Activated naive CD8-positive, alpha-beta T cell treated with anti-CD3 and anti-CD28 coated beads for 36 hours (primary cell): ENCODE measurements around the gene LEMD3. TPM values are rescaled to one million over a fixed set of nuclear protein-coding genes. Genes with fewer than 3 reads are reported as not detected.

Experiments used
- DNase-seq: peaks from one replicate; pipeline ENCODE4 v3.0.0; 2021
- H3K27ac Mint-ChIP-seq: one replicate; pipeline ENCODE4 v1.8.0; 2022; ENCODE audit warnings: mild to moderate bottlenecking, moderate library complexity, mixed read lengths
- H3K27me3 Mint-ChIP-seq: one replicate; pipeline ENCODE4 v1.8.0; 2022; ENCODE audit warnings: mild to moderate bottlenecking, mixed read lengths
- H3K36me3 Mint-ChIP-seq: one replicate; pipeline ENCODE4 v1.8.0; 2021; ENCODE audit warnings: mild to moderate bottlenecking, mixed read lengths
- H3K4me1 Mint-ChIP-seq: one replicate; pipeline ENCODE4 v1.8.0; 2021; ENCODE audit warnings: mixed read lengths
- H3K4me3 Mint-ChIP-seq: one replicate; pipeline ENCODE4 v1.8.0; 2022; ENCODE audit warnings: mild to moderate bottlenecking, moderate library complexity, mixed read lengths
- H3K9me3 Mint-ChIP-seq: one replicate; pipeline ENCODE4 v1.8.0; 2022; ENCODE audit warnings: mixed read lengths
- total RNA-seq, 2 experiments: library from RNA; stranded (reverse); gene quantifications; one replicate each; pipeline ENCODE4 v1.2.3, GENCODE V29; 2021

Gene LEMD3
- total RNA-seq, 2 experiments from 2014 or later = 21.2 to 21.3 TPM

DNA sequence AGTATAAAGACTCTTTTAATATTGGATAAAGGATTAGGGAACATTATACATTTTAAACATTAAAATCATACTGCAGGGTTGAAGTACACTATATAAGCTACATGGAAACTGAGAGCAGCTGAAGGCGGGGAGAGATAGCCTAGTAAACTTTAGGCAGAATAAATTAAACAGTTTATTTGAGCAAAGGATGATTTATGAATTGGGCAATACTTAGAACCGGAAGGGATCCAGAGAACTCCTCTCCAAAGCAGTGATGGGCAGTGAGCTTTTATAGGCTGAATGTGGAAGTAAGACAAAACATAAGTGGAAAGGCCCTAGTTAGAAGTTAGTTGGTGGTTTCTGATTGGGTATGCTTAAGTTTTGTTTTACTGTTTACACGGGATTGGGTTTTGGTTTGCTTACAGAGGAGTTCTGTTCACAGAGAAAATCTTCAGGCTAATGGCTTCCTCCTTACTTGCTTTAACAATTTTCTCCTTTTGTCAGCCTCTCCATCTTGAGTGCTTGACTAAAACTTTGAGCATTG, 18.9 kb downstream of the LEMD3 start:
- H3K4me1 Mint-ChIP-seq = peaks cover 75% of the 10 kb centered on the region
- no peak for DNase-seq
- peaks cover 1% of the 10 kb centered on the region for H3K9me3 Mint-ChIP-seq
- H3K36me3 Mint-ChIP-seq = peaks cover 64% of the 10 kb centered on the region
- no peaks in the 10 kb centered on the region for H3K27me3 Mint-ChIP-seq
- H3K4me3 Mint-ChIP-seq = no peak overlapping the region
- H3K27ac Mint-ChIP-seq = no peak overlapping the region

DNA sequence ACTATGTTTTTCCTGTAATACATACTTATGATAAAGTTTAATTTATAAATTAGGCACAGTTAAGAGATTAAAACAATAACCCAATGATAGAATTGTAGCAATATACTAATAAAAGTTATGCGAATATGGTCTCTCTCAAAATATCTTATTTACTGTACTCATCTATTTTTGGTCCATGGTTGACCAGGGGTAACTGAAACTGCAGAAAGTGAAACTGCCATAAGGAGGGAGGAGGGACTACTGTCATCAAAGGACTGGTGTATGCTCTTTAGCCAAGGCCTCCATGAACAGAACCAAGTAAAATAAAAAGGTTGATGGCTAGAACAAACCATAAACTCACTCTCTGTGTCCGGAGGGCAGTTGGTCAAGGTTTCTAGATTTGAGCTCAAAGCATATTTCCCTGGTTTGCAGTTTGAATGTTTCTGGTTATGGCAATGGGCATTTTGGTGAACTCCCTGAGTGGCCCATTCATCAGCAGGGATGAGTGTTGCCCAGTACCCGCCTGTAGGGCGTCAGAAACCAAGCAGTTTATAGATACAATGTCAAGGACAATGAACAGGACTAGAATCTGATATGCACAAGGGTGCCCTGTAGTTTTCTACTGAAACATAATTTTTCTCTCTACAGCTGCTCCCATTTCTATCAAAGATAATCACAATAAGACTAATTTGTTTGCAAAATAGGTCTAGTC, 19.8 kb downstream of the LEMD3 start:
- no peak overlapping the region for H3K27ac Mint-ChIP-seq
- peaks cover 72% of the 10 kb centered on the region for H3K4me1 Mint-ChIP-seq
- peaks cover 4% of the 10 kb centered on the region for H3K9me3 Mint-ChIP-seq
- H3K4me3 Mint-ChIP-seq = no peak overlapping the region
- peaks cover 65% of the 10 kb centered on the region for H3K36me3 Mint-ChIP-seq
- no peak for DNase-seq
- no peaks in the 10 kb centered on the region for H3K27me3 Mint-ChIP-seq

DNA sequence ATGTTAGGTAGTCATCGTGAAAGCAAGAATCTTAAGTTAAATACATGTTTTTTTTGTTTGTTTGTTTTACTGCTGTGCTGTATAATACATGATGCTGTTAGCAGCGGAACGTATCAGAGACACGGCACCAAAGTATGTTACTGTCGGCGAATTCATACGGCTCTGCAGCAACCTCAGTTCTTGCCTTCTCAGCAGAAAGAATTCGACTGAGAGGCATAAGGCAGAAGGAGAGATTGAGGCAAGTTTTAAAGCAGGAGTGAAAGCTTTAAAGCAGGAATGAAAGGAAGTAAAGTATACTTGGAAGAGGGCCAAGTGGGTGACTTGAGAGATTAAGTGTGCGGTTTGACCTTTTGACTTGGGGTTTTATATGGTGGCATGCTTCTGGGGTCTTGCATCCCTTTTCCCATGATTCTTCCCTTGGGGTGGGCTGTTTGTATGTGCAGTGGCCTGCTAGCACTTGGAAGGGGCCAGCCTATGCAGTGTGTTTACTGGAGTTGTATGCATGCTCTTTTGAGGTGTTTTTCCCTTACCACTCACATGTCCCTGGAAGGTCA, 23.7 kb downstream of the LEMD3 start:
- Mint-ChIP-seq H3K9me3 (peaks cover 23% of the 10 kb centered on the region), H3K27me3 (no peaks in the 10 kb centered on the region), H3K36me3 (peaks cover 69% of the 10 kb centered on the region), H3K27ac (peak overlapping the region; percentile 74), H3K4me1 (peaks cover 68% of the 10 kb centered on the region), H3K4me3 (peak overlapping the region; percentile 22)
- no peak for DNase-seq

DNA sequence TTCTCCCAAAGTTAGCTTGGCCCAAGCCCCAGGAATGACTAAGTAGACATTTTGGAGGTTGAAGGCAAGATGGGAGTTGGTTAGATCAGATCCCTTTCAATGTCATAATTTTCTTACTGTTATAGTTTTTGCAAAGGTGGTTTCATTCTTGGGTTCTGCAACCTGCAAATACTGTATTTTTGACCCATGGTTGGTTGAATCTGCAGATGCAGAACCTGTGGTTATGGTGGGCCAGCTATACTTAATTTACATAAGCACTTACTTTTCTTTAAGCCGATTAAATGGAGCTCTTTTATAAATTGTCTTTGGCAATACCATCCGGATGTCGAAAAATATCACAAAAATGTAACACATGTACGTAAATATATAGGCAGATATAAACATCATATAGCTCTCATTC, 25.6 kb downstream of the LEMD3 start:
- Mint-ChIP-seq H3K27me3 (no peaks in the 10 kb centered on the region), H3K36me3 (peaks cover 60% of the 10 kb centered on the region), H3K9me3 (peaks cover 25% of the 10 kb centered on the region), H3K4me3 (no peak overlapping the region), H3K4me1 (peaks cover 61% of the 10 kb centered on the region), H3K27ac (no peak overlapping the region)
- no peak for DNase-seq

DNA sequence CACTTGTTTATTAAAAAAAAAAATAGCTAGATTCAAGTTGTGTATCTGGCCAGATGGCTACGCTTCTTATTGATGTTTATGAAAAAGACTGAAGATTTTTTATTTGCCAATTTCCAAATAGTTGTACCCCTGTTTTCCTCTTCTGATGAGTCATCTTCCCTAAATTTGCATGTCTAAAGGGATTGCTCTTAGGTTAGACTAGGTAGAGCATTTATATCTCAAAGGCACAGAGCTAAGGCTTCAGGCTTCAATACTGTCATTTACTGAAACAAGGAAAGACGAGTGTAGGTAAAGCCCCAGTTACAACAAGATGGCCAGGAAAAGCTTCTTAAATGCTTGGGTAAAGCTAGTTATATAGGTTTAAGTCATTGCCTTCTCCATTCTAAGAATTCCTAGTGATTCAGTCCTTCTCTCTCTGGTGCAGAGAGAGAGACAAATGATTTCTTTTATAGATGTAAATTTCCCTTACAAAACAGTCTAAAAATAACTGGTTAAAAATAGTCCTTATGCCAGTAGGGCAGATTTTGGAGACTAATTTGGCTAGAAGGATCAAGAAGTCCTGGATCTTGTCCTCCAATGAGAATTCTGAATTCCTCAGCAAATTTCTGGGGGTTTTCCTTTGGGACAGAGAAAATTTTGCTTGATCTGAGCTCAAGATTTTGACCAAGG, 26.1 kb downstream of the LEMD3 start:
- no peak for DNase-seq
- Mint-ChIP-seq H3K36me3 (peaks cover 62% of the 10 kb centered on the region), H3K4me3 (no peak overlapping the region), H3K9me3 (peaks cover 29% of the 10 kb centered on the region), H3K4me1 (peaks cover 61% of the 10 kb centered on the region), H3K27ac (no peak overlapping the region), H3K27me3 (no peaks in the 10 kb centered on the region)

DNA sequence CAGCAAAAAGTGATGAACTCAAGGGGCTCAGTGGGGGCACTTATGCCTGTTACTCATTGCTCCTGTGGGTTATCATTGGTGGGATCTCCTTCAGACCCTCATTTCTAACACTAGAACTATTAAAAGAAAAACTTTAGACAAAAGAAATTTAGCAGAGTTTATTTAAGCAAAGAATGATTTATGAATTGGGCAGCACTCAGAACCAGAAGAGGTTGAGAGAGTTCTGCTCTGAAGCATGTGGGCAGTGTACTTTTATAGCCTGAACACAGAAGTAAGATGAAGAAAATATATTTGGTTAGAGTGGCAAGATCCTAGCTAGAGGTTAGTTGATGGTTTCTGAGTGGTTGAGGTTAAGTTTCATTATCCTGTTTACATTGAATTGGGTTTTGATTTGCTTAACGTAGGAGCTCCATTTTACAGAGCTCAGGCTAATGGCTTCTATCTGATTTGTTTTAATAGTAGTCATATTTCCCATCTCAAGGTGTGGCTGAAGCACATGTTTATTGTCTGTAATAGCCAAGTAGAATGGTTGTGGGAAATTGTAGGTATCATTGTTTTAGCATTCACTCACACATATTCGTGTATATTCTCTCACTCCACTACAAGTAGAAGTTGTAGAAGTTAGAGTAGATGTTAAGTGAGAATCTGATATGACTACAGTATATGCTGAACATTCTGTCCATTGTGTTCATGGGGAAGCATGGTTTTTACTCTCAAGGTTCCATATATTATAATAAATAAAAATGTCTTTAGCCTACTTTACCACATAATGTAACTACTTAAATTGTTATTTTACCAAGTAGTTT, 27.6 kb downstream of the LEMD3 start:
- Mint-ChIP-seq H3K9me3 (peaks cover 35% of the 10 kb centered on the region), H3K4me3 (no peak overlapping the region), H3K36me3 (peaks cover 65% of the 10 kb centered on the region), H3K4me1 (peaks cover 64% of the 10 kb centered on the region), H3K27me3 (no peaks in the 10 kb centered on the region), H3K27ac (peak overlapping the region; percentile 62)
- no peak for DNase-seq

DNA sequence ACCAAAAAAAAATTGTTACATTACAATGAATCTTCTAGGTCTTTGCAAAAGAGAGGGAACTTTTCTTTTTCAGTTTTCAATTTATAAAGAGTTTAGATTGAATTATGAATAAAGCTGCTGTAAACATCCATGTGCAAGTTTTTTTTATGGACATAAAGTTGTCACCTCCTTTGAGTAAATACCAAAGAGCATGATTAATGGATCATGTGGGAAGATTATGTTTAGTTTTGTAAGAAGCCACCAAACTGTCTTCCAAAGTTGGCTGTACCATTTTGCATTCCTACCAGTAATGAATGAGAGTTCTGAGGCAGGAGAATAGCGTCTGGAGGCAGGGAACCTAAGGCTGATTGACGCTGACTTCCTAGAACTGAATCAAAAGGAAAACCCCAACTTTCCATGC, 30.2 kb downstream of the LEMD3 start:
- Mint-ChIP-seq H3K36me3 (peaks cover 69% of the 10 kb centered on the region), H3K4me3 (no peak overlapping the region), H3K27me3 (no peaks in the 10 kb centered on the region), H3K9me3 (peaks cover 30% of the 10 kb centered on the region), H3K4me1 (peaks cover 64% of the 10 kb centered on the region), H3K27ac (no peak overlapping the region)
- DNase-seq = no peak

DNA sequence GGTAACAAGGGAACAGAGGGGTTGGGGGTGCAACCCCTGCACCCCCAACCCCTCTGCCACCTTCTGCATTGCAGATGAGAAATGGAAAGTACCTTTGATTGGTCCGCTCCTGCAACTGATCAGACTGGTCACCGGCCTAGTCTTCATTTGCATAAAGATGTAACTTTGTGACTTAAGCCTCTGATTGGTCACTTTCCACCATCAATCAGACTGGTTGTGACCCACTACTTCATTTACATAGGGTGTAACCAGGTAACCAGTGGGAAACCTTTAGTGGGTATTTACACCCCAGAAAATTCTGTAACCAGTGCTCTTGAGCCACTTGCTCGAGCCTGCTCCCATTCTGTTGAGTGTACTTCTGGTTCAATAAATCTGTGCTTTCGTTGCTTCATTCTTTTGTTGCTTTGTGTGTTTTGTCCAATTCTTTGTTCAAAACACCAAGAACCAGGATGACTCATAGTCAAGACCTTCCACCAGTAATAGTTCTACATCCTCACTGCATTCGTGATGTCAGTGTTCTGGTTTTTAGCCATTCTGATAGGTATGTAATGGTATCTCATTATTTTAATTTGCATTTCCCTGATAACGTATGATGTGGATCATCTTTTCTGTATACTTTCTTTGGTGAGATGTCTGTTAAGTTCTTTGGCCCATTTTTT, 30.8 kb downstream of the LEMD3 start:
- Mint-ChIP-seq H3K4me1 (peaks cover 67% of the 10 kb centered on the region), H3K9me3 (peaks cover 30% of the 10 kb centered on the region), H3K4me3 (no peak overlapping the region), H3K27ac (no peak overlapping the region), H3K27me3 (no peaks in the 10 kb centered on the region), H3K36me3 (peaks cover 66% of the 10 kb centered on the region)
- DNase-seq = no peak

DNA sequence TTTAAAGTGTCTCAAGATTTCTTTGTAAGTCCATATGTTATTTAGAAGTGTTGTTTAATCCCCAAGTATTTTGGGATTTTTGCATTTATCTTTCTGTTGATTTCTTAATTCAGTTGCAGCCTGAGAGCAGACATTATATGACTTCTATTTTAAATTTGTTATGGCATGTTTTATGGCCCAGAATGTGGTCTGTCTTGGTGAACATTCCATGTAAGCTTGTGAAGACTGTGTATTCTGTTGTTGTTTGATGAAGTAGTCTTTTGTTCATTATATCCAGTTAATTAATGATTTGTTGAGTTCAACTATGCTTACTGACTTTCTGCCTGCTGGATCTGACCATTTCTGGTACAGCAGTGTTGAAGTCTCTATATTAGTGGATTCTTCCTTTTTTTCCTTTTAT, 34.0 kb downstream of the LEMD3 start:
- H3K36me3 Mint-ChIP-seq = peaks cover 58% of the 10 kb centered on the region
- peak overlapping the region; percentile 85 for H3K27ac Mint-ChIP-seq
- H3K4me1 Mint-ChIP-seq = peaks cover 71% of the 10 kb centered on the region
- DNase-seq = no peak
- H3K4me3 Mint-ChIP-seq = no peak overlapping the region
- H3K9me3 Mint-ChIP-seq = peaks cover 15% of the 10 kb centered on the region
- no peaks in the 10 kb centered on the region for H3K27me3 Mint-ChIP-seq

DNA sequence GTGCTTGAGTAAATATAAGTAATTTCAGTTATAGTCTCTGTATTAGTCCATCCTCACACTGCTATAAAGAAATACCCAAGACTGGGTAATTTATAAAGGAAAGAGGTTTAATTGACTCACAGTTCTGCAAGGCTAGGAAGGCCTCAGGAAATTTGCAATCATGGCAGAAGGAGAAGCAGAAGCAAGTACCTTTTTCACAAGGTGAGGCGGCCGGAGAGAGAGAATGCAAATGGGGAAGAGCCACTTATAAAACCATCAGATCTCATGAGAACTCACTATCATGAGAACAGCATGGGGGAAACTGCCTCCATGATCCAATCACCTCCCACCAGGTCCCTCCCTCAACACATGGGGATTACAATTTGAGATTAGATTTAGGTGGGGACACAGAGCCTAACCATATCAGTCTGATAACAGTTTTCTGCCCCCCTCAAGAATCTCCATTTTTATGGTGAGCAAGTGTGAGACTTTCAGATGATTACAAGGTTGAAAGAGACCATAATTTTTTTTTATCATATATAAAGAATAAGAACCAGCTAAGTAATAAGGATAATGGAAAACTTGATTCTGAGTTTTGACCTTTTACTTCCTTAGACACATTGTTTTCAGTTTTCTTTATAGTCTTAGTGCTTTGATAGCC, 35.6 kb downstream of the LEMD3 start:
- Mint-ChIP-seq H3K27ac (peak overlapping the region; percentile 85), H3K4me1 (peaks cover 76% of the 10 kb centered on the region), H3K36me3 (peaks cover 53% of the 10 kb centered on the region), H3K4me3 (peak overlapping the region; percentile 30), H3K9me3 (peaks cover 13% of the 10 kb centered on the region), H3K27me3 (no peaks in the 10 kb centered on the region)
- DNase-seq = no peak

DNA sequence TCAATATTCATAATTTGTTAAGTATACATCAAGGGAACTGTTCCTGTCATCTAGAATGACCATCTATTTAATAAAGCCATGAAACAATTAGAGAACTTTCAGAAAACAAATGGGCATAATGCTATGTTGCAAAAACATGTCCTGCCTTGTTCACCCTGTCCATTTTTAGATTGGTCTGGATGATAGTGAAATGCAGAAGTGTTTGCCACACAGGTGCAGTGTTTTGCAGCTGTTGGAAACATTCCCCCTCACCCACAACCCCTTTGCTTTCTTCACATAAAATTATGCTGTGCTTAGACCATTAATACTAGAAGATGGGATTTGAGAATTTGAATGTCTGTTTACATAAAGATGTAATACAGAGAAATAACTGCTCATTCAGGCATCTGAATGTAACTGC, 36.5 kb downstream of the LEMD3 start:
- no peak for DNase-seq
- Mint-ChIP-seq H3K27me3 (no peaks in the 10 kb centered on the region), H3K4me1 (peaks cover 75% of the 10 kb centered on the region), H3K4me3 (no peak overlapping the region), H3K9me3 (peaks cover 5% of the 10 kb centered on the region), H3K27ac (peak overlapping the region; percentile 85), H3K36me3 (peaks cover 44% of the 10 kb centered on the region)

DNA sequence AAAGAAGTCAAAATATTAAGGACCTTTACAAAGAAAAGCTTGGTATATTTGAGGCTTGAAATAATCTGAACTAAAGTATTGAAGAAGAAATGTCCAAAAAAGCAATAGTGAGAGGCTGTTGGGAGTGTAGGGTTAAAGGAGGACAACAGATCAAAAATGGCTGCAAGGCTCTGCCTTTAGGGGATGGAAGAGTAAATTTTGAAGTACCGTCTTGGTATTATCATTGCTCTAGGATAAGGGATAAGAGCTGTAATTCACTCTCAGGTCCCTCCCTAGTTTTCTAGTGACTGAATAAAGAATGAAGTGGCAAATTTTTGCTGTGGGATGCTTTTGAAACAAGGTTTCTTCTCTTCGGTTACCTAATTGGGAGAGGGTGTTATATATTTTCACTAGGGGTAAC, 38.7 kb downstream of the LEMD3 start:
- H3K4me1 Mint-ChIP-seq = peaks cover 63% of the 10 kb centered on the region

DNA sequence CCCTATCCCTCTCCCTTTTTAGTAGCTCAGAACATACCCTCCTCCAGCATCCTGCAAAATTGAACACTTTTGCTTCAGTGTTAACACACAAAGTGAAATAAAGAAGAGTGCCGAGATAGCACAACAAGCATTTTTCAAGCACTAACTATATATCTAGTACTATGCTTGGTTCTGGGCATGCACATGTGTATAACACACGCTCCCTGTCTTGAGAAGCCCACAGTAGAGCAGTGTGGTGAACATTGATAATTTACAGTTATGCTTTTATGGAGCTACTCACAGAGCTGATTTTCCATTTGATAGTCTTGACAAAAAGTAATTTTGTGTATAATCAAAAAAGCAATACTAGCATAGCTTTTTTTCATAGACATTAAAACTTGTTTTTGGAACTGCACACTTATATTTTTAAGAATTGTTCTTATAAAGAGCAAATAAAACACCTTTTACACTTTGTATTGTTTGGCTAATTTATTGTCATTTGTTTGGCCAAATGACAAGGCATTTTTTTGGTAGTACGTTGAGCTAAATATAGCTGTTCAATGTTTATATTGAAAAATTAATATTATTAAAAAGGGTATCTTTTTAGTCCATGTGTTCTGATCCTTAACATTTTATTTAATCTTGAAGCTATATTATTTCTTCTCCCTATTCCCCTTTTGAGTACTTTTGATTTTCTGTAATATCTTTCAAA, 39.7 kb downstream of the LEMD3 start:
- H3K27ac Mint-ChIP-seq = peak overlapping the region; percentile 92
- H3K36me3 Mint-ChIP-seq = peaks cover 43% of the 10 kb centered on the region
- no peaks in the 10 kb centered on the region for H3K27me3 Mint-ChIP-seq
- H3K4me1 Mint-ChIP-seq = peaks cover 58% of the 10 kb centered on the region
- peak overlapping the region; percentile 69 for H3K4me3 Mint-ChIP-seq
- H3K9me3 Mint-ChIP-seq = peaks cover 5% of the 10 kb centered on the region
- DNase-seq = no peak

More for the DNA sequence above, 38.7 kb downstream of the LEMD3 start:
- Mint-ChIP-seq H3K27me3 (no peaks in the 10 kb centered on the region), H3K27ac (peak overlapping the region; percentile 68), H3K4me3 (no peak overlapping the region), H3K36me3 (peaks cover 43% of the 10 kb centered on the region), H3K9me3 (peaks cover 8% of the 10 kb centered on the region)
- DNase-seq = no peak

DNA sequence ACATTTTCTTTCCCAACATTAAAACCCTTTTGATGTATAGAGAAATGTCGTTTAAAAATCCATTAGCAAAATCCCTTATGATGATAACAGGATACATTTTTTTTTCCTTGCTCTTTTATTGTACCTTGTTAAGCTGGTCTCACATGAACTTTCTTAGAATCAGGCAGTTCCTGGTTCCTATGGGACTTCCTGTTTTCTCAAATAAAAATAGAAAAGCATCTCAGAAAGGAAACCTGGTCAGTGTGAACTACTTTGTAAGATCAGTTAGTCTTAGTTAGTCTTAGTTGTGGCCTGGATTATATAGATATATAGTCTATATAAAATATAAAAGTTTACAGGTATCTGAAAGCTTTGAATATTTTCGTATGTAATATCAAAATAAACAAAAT, 40.3 kb downstream of the LEMD3 start:
- H3K9me3 Mint-ChIP-seq = peaks cover 5% of the 10 kb centered on the region
- no peaks in the 10 kb centered on the region for H3K27me3 Mint-ChIP-seq
- H3K4me3 Mint-ChIP-seq = peak overlapping the region; percentile 69
- peaks cover 55% of the 10 kb centered on the region for H3K4me1 Mint-ChIP-seq
- H3K36me3 Mint-ChIP-seq = peaks cover 41% of the 10 kb centered on the region
- H3K27ac Mint-ChIP-seq = peak overlapping the region; percentile 92
- no peak for DNase-seq
